NAMALWA (cell line): ENCODE data around the gene LITAF.
"Not testable (repeated sequence)": the region's sequence is repeated elsewhere in the genome, so short reads cannot be mapped to it uniquely, and the experiment has no call there.

Source experiments
- DNase-seq: peaks from one replicate; pipeline ENCODE4 v3.0.0-alpha.2; 2015; ENCODE audit warnings: low spot score

The LITAF gene

DNA sequence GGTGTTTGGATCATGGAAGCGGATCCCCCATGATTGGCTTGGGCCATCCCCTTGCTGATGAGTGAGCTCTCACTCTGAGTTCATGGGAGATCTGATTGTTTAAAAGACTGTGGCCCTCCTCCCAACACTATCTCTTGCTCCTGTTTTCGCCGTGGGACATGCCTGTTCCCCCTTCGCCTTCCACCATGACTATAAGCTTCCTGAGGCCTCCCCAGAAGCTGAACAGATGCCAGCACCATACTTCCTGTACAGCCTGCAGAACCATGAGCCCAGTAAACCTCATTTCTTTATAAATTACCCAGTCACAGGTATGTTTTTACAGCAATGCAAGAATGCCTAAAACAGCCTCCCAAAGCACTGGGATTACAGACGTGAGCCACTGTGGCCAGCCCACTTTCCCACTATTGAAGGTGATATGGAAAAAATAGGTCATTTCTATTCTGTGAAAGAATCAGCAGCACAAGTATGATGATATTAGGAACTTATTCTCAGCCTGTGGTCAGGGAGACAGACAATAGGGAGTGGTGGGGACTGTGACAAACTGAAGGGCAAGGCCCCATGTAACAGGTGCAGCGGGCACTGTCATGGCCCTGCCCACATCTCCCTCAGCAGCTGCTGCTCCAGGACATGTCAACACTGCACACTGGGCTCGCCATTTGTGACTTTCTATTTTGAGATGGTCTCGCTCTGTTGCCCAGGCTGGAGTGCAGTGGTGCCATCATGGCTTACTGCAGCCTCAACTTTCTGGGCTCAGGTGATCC is 33.7 kb upstream of the LITAF start:
- peak; percentile 70 for DNase-seq

GRCh38 chr16:11619327-11619851 is 32.7 kb upstream of the LITAF start:
- peak; percentile 83 for DNase-seq

DNA sequence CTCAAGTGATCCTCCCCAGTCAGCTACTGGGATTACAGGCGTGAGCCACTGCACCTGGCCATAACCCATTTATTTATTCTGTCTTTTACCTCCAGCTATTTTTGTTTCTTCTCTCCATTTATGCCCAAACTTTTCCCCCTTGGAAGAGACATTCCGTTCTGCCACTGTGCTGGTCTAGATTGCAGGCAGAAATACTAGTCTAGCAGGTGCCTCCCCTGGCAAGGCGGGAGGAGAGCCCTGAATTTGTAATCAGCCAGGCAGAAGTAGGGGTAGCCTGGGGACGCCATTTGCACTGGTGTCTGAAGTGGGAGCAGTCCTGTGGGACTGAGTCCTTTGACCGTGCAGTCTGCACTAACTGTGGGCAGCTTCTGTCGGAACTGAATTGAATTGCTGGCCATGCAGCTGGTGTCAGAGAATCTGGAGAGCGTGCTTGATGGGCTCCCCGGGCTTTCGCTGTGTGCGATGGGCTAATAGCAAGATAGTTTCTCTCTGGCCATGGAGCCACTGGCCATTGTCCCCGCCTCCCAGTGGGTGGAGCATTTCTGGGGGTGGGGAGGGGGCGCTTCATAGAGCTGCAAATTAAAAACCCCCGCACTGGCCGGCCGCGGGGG is 31.5 kb upstream of the LITAF start:
- no peak for DNase-seq

GRCh38 chr16:11615748-11616447 is 29.2 kb upstream of the LITAF start:
- no peak for DNase-seq

- no peak for DNase-seq
These were observed 28.0 kb upstream of the LITAF start for GRCh38 chr16:11614587-11615175.

- DNase-seq = peak; percentile 51
These were observed 26.9 kb upstream of the LITAF start for GRCh38 chr16:11613381-11614303.

DNA sequence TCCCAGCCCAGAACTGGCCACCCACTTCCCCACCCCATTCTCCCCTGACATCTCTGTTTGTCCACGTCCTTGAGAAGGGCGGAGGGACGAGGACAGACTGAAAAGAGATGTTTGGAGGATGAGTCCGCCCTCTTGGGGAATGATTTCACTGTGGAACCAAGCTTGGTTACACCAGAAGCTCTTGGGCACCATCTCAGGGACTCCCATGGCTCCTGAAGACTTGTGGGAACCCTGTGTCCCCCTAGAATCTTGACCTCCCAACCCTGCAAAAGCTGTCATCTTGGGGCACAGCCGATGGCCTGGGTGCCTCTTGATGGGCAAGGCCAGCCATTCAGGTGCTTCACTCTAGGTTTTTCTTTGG is 25.9 kb upstream of the LITAF start:
- no peak for DNase-seq

DNA sequence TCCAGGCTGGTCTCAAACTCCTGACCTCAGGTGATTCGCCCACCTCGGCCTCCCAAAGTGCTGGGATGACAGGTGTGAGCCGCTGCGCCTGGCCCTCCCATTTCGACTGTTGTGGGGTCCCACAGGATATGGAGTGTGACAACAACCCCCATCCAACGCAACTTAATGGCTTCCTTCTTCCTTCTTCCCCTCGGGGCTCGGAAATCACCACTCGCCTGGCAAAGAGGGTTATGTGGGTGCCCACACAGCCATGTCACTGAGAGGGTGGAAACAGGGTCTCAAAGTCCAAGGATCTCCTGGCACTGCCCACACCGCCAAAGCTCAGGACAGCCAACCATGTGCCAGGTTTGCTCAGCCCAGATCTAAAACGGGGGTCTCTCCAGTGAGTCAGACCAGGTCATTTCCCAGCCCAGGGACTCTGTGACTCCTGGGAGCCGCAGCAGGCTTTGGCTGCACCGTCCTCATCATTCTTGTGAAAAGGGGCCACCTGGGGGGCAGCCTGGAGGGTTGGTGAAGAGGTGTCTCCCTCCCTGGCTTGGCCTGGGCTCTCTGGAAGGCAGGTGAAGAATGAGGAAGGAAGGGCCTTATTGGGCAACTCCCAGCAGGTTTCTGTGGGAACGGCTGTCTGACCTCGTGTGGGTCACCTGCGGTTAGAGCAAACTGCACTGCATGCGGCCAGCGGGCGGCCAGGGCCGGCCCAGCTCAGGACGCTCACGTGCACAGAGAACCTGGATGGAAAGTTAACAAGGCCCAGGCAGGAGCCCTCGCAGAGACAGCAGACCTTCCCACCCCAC is 25.3 kb upstream of the LITAF start:
- DNase-seq = no peak

DNA sequence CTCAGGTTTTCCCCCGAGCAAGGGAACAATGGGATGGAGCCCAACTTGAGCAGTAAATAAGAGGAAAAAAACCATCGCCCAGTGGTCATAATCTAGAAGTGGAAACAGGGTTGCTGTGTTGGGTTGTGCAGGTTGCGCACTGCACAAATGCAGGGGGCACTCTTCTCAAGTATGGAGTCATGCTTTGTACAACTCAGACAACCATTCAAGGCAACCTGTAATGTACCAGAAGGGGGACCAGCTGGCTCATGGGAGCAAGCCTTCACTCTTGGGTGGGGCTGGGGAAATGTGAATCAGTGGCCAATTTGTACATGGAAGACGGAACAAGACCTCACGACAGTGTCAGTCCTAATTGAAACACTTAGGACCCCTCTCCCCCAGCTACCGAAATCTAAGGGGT is 23.9 kb upstream of the LITAF start:
- DNase-seq = peak; percentile 37

DNA sequence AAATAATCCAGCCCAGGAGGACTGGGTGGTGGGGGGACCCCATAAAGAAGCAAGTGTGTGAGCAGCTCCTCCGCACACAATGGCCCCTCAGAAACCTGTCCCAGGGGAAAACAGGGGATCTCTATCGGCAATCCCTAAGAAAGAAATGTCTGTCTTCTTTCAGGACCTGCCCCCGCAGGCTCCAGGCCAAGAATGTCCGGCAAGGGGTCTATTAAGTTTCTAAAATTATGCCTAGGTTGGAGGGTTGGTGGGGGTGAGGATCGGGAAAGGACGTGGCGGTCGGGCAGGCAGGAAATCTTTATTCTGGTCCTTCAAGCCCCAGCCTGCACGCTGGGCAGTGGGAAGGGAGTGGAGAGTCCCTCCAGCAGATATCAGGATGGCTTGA is 23.4 kb upstream of the LITAF start:
- no peak for DNase-seq

DNA sequence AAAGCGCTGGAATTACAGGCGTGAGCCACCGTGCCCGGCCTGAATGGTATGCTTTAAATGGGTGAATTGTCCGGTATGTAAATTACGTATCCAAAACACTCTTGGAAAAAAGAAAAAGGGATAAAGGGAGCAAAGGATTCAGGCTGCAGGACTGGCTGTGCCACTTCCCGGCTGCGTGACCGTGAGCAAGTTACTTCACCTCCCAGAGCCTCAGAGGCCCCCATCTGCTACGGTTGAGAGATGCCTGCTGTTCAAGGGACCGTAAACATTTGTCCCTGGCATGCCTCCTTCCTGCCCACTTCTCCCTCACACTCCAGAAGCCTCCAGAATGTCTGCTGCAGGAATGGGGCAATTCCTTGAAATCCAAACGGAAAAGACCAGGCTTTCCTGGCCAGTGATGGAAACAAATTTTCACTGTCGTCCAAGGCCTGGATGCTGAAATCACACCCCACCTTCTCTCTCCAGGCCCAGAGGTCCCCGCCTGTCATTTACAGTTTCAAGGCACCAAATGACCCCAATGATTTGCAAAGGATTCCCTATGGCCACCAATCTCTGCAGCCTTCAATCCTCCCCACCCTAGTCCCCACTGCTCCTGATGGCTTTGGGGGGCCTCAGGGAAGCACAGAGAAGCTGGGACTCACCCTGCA is 22.9 kb upstream of the LITAF start:
- DNase-seq = no peak

DNA sequence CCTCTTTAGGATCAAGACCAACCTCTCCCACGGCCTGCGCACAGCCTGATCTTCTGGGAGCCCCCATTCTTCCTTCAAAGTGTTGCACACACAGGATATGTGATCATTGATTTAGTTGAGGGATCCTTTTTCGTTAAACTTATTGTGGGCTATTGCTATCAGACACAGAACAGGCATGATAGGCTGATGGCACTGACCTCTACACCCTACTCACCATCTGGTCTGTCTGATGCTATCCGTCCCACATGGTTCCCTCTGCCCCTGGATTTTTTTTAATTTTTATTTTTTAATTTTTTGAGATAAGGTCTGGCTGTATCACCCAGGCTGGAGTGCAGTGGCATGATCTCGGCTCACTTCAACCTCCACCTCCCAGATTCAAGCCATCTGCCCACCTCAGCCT is 19.2 kb upstream of the LITAF start:
- no peak for DNase-seq

GRCh38 chr16:11605564-11605886 is 18.8 kb upstream of the LITAF start:
- DNase-seq = no peak

DNA sequence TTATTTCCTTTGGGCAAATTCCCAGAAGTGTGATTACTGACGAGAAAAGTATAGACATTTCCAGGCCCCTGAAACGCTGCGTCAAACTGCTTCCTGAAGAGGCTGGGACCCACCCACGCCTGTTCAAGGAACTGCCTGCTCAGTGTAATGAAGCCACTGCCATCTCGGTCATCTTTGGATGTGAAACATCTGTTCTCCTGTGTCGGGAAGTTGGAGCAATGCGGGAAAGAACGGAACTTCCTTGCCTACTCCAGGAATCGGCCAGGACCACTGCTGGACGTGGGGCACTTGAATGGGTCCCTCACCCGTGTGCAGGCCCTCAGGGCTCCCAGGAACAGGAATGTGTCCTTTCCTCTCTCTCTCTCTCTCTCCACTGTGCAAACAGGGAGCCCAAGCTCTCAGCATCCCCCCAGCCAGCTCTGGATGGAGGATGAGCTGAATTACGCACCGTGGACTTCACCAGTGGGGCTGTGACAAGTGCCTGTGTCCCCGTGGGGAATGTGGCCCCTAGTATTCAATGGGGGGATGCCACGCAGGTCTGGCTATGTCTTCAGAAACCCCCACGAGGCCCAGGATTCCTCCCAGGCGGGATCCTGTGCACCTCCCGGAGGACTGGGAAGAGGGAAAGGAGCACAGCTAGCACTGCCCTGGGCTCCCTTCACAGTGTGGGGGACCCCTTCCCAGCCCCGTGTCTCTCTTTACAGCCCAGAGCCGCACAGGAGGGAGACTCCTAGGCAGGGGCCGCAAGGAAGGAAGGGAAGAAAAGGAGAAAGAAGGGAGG is 18.3 kb upstream of the LITAF start:
- DNase-seq = no peak

DNA sequence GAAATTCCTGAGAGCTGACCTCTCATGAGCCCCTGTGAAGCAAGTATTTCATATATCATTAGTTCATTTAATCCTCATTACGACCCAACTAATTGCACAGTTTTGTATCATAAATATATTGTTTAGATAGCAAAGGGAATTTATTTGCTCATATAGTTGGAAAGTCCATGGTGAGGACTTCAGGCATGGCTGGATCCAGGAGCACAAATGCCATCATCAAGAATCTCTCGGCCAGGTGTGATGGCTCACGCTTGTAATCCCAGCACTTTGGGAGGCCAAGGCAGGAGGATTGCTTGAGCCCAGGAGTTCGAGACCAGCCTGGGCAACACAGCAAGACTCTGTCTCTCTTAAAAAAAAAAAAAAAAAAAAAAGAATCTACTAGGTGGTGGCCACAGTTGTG is 17.6 kb upstream of the LITAF start:
- not testable (repeated sequence) for DNase-seq

DNA sequence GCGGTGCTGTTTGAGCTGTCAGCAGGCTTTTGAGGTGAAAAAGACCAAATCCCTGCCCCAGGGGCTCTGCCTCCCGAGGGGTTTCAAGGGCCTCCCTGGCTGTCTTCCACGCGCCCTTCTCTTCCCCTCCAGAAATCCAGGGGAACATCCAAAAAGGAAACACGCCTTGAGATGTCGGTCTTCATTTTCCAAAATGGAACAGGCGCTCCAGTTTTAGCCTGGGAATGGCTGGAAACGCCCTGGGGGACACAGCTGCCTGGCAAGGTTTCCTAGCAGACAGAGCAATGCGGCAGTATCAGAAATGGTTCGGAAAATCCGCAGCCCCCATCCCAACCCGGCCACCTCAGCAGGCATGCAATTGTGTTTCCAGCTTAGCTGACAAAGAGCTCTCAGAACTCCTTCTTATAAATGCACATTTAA is 16.6 kb upstream of the LITAF start:
- no peak for DNase-seq

DNA sequence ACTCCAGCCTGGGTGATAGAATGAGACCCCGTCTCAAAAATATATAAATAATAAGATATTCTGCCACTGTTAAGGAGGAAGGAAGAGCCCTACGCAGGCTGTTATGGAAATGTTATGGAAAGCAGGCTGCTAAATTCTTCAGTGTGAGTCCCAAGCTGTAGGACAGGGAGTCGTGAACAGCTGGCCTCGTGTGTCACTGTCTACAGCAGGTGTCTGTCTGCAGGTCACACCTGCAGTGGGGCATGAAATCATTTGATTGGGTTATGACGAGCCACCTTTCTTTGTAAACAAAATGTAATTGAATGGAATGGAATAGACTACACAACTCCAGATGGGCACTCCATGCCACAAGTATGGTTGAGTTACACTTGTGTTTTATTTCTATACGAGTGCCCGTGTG is 15.6 kb upstream of the LITAF start:
- peak; percentile 69 for DNase-seq

DNA sequence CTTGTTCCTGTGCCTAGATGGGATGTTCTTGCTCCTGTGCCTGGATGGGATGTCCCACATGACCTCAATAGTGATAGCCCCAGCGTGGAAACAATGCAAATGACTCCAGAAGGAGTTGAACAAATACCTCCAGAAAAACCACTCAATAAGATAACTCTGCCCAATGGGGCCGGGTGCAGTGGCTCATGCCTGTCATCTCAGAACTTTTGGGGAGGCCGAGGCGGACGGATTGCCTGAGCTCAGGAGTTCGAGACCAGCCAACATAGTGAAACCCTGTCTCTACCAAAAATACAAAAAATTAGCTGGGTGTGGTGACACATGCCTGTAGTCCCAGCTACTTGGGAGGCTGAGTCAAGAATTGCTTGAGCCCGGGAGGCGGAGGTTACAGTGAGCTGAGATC is 15.2 kb upstream of the LITAF start:
- DNase-seq = no peak

DNA sequence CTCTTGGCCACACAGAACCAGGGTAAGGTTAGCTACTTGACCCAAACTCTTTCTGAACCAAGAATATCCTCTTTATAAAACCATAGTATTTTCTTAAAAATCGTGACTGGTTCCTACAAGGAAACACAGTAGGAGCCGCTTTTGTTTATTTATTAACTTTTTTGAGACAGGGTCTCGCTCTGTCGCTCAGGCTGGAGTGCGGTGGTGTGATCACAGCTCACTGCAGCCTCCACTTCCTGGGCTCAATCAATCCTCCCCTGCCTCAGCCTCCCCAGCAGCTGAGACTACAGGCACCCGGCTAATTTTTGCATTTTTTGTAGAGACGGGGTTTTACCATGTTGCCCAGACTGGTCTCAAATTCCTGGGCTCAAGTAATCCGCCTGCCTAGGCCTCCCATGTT is 14.7 kb upstream of the LITAF start:
- no peak for DNase-seq

GRCh38 chr16:11599579-11599978 is 12.9 kb upstream of the LITAF start:
- DNase-seq = no peak
